Endodermal cell (in vitro differentiated cells): Measurements from ENCODE around the gene FAM89A. TPM values are rescaled to one million over a fixed set of nuclear protein-coding genes. Genes with fewer than 3 reads are reported as not detected.

ENCODE experiments used
- DNase-seq: peaks from one replicate; pipeline ENCODE4 v3.0.0-alpha.2; 2017
- H3K27ac ChIP-seq: 2 replicates; pipeline ENCODE4 v1.5.1; 2013; ENCODE audit warnings: mild to moderate bottlenecking, low read depth, low read length, moderate library complexity
- H3K27me3 ChIP-seq: 2 replicates; pipeline ENCODE4 v1.6.1; 2013; ENCODE audit warnings: mild to moderate bottlenecking, low read length, moderate library complexity; ENCODE audit not compliant: insufficient read depth, control insufficient read depth, poor library complexity, severe bottlenecking
- H3K36me3 ChIP-seq: 2 replicates; pipeline ENCODE4 v1.7.0; 2013; ENCODE audit warnings: mild to moderate bottlenecking, low read length, moderate library complexity; ENCODE audit not compliant: control insufficient read depth, insufficient read depth
- H3K4me1 ChIP-seq: one replicate; pipeline ENCODE4 v1.7.0; 2013; ENCODE audit warnings: low read length; ENCODE audit not compliant: control insufficient read depth, insufficient read depth
- H3K4me3 ChIP-seq: 2 replicates; pipeline ENCODE4 v1.5.1; 2013; ENCODE audit warnings: mild to moderate bottlenecking, low read length, moderate library complexity
- H3K9ac ChIP-seq: 2 replicates; pipeline ENCODE4 v1.6.1; 2013; ENCODE audit warnings: mild to moderate bottlenecking, low read length, moderate library complexity; ENCODE audit not compliant: poor library complexity, severe bottlenecking; ENCODE audit errors: extremely low read depth
- H3K9me3 ChIP-seq: 2 replicates; pipeline ENCODE4 v1.6.1; 2013; ENCODE audit warnings: mild to moderate bottlenecking, low read length, moderate library complexity; ENCODE audit not compliant: control insufficient read depth
- H3K27ac Mint-ChIP-seq: 2 replicates; pipeline ENCODE4 v1.8.0; 2020; ENCODE audit warnings: mixed read lengths
- H3K27me3 Mint-ChIP-seq: 2 replicates; pipeline ENCODE4 v1.8.0; 2021; ENCODE audit warnings: mild to moderate bottlenecking, mixed read lengths; ENCODE audit not compliant: insufficient read depth
- H3K36me3 Mint-ChIP-seq: 2 replicates; pipeline ENCODE4 v1.8.0; 2020; ENCODE audit warnings: low read depth, mixed read lengths
- H3K4me1 Mint-ChIP-seq: 2 replicates; pipeline ENCODE4 v1.8.0; 2020; ENCODE audit warnings: mixed read lengths
- H3K4me3 Mint-ChIP-seq: 2 replicates; pipeline ENCODE4 v1.8.0; 2020; ENCODE audit warnings: mild to moderate bottlenecking, moderate library complexity, mixed read lengths
- H3K9me3 Mint-ChIP-seq: 2 replicates; pipeline ENCODE4 v1.8.0; 2020; ENCODE audit warnings: mild to moderate bottlenecking, mixed read lengths
- WGBS, 2 experiments: methylation state at CpG; one replicate each; pipeline versions ENCODE4 v1.1.5 to v1.1.7; 2013; ENCODE audit warnings: missing lambda C conversion rate in 2 of 2, mixed read lengths in 1 of 2; ENCODE audit not compliant: insufficient coverage in 1 of 2, insufficient read length in 1 of 2; 5-methylcytosine and 5-hydroxymethylcytosine counted together
- total RNA-seq, 2 donors: library from RNA; stranded (reverse); fragmentation: NEBNext Ultra II Directional in 1 of 2; extraction: Animal tissue kit (Norgen Biotek cat#: 25700) in 1 of 2; gene quantifications; 2 replicates in 1 of 2; 3 replicates in 1 of 2; pipeline ENCODE4 v1.2.1, GENCODE V29; 2021
- TF ChIP-seq, protein P1 (sequence below): fragments of 200-600 bp; sonication (generic); conservative IDR thresholded peaks from 2 replicates; pipeline ENCODE4 v1.5.0; 2021; ENCODE audit warnings: antibody characterized with exemption, mild to moderate bottlenecking

FAM89A gene
- total RNA-seq, 2 donors from 2014 or later, result 55.9 to 57.7 TPM

DNA sequence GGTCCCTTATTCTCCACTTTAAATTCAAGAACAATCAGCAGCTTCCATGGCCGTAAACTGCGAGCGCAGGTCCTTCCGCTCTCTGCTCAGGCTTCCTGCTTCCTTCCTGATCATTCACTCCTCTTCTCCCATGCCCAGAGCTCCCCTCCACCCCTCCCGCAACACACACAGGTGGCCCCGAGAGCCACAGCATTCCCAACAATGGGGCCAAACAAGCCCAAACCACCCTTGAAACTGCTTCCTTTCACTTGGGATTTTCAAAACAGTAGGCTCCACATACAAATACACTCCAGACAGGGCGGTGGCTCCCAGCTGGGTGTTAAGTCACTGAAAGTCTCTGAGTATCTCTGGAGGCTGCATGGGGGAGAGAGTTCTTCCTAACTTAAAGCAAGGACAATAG is 11.4 kb downstream of the FAM89A start:
- H3K9me3 Mint-ChIP-seq, result no peaks in the 10 kb centered on the region
- H3K27me3 Mint-ChIP-seq, result no peaks in the 10 kb centered on the region
- peaks cover 35% of the 10 kb centered on the region for H3K4me1 Mint-ChIP-seq
- peak; percentile 63 for DNase-seq
- Histone ChIP-seq H3K9ac (no peak overlapping the region), H3K27ac (no peak overlapping the region), H3K4me3 (no peak overlapping the region), H3K27me3 (no peaks in the 10 kb centered on the region), H3K9me3 (peaks cover 8% of the 10 kb centered on the region), H3K4me1 (no peaks in the 10 kb centered on the region), H3K36me3 (peaks cover 33% of the 10 kb centered on the region)
- H3K27ac Mint-ChIP-seq, result peak overlapping the region; percentile 84
- WGBS, 2 experiments, result 79% methylated on average over 7 of the region's 7 CpGs; no CpG with 5 or more reads in 1 of the 2 experiments
- TF ChIP-seq, protein P1, sequence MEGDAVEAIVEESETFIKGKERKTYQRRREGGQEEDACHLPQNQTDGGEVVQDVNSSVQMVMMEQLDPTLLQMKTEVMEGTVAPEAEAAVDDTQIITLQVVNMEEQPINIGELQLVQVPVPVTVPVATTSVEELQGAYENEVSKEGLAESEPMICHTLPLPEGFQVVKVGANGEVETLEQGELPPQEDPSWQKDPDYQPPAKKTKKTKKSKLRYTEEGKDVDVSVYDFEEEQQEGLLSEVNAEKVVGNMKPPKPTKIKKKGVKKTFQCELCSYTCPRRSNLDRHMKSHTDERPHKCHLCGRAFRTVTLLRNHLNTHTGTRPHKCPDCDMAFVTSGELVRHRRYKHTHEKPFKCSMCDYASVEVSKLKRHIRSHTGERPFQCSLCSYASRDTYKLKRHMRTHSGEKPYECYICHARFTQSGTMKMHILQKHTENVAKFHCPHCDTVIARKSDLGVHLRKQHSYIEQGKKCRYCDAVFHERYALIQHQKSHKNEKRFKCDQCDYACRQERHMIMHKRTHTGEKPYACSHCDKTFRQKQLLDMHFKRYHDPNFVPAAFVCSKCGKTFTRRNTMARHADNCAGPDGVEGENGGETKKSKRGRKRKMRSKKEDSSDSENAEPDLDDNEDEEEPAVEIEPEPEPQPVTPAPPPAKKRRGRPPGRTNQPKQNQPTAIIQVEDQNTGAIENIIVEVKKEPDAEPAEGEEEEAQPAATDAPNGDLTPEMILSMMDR, result no peak
- peaks cover 42% of the 10 kb centered on the region for H3K36me3 Mint-ChIP-seq
- H3K4me3 Mint-ChIP-seq, result peak overlapping the region; percentile 13

DNA sequence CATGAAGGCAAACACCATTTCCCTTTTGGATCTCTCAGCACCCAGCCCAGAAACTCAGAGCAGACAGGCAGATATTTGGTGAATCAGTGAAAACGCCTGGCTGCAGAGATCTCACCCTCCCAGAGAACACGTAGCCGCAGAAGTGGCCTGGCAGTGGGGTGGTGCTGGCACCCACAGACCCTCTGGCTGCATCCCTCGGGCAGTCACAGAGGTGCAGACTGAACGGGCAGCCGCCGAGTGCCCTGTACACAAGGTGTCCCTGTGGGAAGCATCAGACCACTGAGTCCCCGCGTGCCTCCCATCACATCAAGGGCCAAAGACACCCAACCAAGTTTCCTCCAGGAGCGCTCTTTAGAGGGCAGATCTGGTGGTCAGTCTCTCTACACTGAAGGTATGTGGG is 12.1 kb downstream of the FAM89A start:
- no peak overlapping the region for H3K9ac ChIP-seq
- peaks cover 44% of the 10 kb centered on the region for H3K36me3 Mint-ChIP-seq
- WGBS, 2 experiments, result 93 to 95% methylated on average over 6 to 10 of the region's 10 CpGs
- no peak overlapping the region for H3K4me3 Mint-ChIP-seq
- no peaks in the 10 kb centered on the region for H3K27me3 Mint-ChIP-seq
- no peaks in the 10 kb centered on the region for H3K27me3 ChIP-seq
- H3K4me1 Mint-ChIP-seq, result peaks cover 30% of the 10 kb centered on the region
- peaks cover 35% of the 10 kb centered on the region for H3K36me3 ChIP-seq
- TF ChIP-seq, protein P1, result no peak
- H3K9me3 ChIP-seq, result peaks cover 8% of the 10 kb centered on the region
- H3K9me3 Mint-ChIP-seq, result no peaks in the 10 kb centered on the region
- no peak for DNase-seq
- no peak overlapping the region for H3K27ac Mint-ChIP-seq
- H3K4me3 ChIP-seq, result no peak overlapping the region
- no peaks in the 10 kb centered on the region for H3K4me1 ChIP-seq
- no peak overlapping the region for H3K27ac ChIP-seq

GRCh38 chr1:231027136-231027925 is 12.7 kb downstream of the FAM89A start:
- TF ChIP-seq, protein P1, result no peak
- no peak overlapping the region for H3K4me3 ChIP-seq
- H3K27ac ChIP-seq, result no peak overlapping the region
- no peaks in the 10 kb centered on the region for H3K27me3 ChIP-seq
- DNase-seq, result no peak
- H3K9me3 Mint-ChIP-seq, result no peaks in the 10 kb centered on the region
- peaks cover 35% of the 10 kb centered on the region for H3K36me3 ChIP-seq
- H3K4me3 Mint-ChIP-seq, result no peak overlapping the region
- WGBS, 2 experiments, result 86 to 88% methylated on average over 12 to 23 of the region's 23 CpGs
- no peaks in the 10 kb centered on the region for H3K4me1 ChIP-seq
- H3K27ac Mint-ChIP-seq, result no peak overlapping the region
- peaks cover 27% of the 10 kb centered on the region for H3K4me1 Mint-ChIP-seq
- no peak overlapping the region for H3K9ac ChIP-seq
- peaks cover 8% of the 10 kb centered on the region for H3K9me3 ChIP-seq
- peaks cover 45% of the 10 kb centered on the region for H3K36me3 Mint-ChIP-seq
- no peaks in the 10 kb centered on the region for H3K27me3 Mint-ChIP-seq
